ENCODE measurements around the gene KNSTRN. TPM values are rescaled to one million over a fixed set of nuclear protein-coding genes. Genes with fewer than 3 reads are reported as not detected.

Gene KNSTRN
- total and polyA plus RNA-seq, 2 of the 8 experiments (the other 6 are each of a cell fraction or from before 2014, with no cell fraction given), result 25.1 to 79.4 TPM

DNA sequence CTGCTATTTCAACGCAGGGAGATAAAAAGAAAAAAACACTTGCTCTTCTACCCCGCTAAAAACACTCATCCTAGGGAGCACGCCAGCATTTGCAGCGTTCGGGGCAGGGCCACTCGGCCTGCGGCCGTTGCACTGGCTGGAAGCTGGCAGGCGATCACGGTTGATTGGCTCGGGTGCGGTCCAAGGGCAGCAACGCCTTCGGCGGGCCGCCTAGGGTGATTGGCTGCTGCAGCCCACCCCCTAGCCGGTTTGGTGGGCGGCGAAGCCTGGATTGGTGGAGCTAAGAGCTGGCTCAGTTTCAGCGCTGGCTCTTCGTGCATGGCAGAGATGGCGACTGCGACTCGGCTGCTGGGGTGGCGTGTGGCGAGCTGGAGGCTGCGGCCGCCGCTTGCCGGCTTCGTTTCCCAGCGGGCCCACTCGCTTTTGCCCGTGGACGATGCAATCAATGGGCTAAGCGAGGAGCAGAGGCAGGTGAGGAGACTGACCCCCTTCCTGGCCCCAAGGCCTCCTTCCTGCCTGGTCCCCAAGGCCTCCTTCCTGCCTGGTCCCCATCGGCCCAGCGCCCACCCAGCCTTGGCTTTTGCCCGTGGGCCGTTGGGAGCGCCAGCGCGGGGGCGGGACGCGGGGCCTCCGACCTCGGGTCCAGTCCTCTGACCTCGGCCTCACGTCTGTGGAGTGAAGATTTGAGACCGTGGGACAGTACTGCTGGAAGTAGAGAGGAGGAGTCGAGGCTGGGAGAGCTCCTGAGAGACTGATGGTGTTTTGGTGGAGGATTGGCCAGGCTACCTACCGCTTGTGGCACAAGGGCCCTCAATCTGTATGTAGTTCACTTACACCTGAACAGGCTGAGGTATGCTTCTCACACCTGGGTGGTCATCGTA is 23.2 kb downstream of the KNSTRN start, which contains the start of gene IVD:
Gene IVD, plus strand, starts transcription at position 295 of the 881 bp plus-strand sequence. Its CDS starts 33 bp downstream, at position 328.
- H2AFZ ChIP-seq (ENCODE audit: low read length), result peak within 1 kb of the TSS; percentile 97
- FAIRE-seq, result peak; percentile 83
- no peak within 1 kb of the TSS for H2BK15ac ChIP-seq (ENCODE audit: low read length)
- peak within 1 kb of the TSS; percentile 74 to 83 for H3K4me2 ChIP-seq (ENCODE audit: insufficient read depth in 1 of 2, low read depth in 2 of 2, low read length in 2 of 2)
- peaks cover 12 to 28% (median 23%) of the 10 kb centered on the region in 4 experiments for H3K36me3 ChIP-seq (ENCODE audit: control insufficient read depth in 2 of 4, insufficient read depth in 4 of 4, low read length in 3 of 4)
- no peak within 1 kb of the TSS for H2BK12ac ChIP-seq (ENCODE audit: low read depth, low read length)
- peak within 1 kb of the TSS; percentile 68 for H4K5ac ChIP-seq (ENCODE audit: insufficient read length, low read depth, low read length)
- H3K14ac ChIP-seq (ENCODE audit: insufficient read length), result no peak within 1 kb of the TSS
- peaks cover 4% of the 10 kb centered on the region; the same call in 1 of the 2 replicates for H3K79me1 ChIP-seq (ENCODE audit: low read depth, low read length)
- no peak within 1 kb of the TSS for H2BK120ac ChIP-seq (replicated peaks; ENCODE audit: low read depth, low read length)
- no peak within 1 kb of the TSS for H2AK5ac ChIP-seq (ENCODE audit: low read depth, low read length)
- peak within 1 kb of the TSS; percentile 93; the same call in 1 of the 2 replicates for H4K8ac ChIP-seq (ENCODE audit: extremely low read depth, insufficient read depth, low read length)
- peak within 1 kb of the TSS; percentile 55 to 74 (median 64) for H3K9ac ChIP-seq (replicated peaks in 1 of 4; ENCODE audit: extremely low read depth in 1 of 4, low read depth in 3 of 4, low read length in 3 of 4)
- peak within 1 kb of the TSS; percentile 98 for H3K18ac ChIP-seq (ENCODE audit: extremely low read depth, low read length)
- peaks cover 0 to 22% of the 10 kb centered on the region in 2 experiments; a peak in 3 of 4 replicates for H3K79me2 ChIP-seq (ENCODE audit: control insufficient read depth in 1 of 2, insufficient read depth in 2 of 2, low read length in 2 of 2)
- CTCF ChIA-PET (ENCODE audit: partially characterized antibody), result interaction anchor here (0.6 to 5.6 kb wide), 16 partner anchors 12 to 131 kb away, joined by 3 to 34 read pairs (median 4); partner anchors contain the start of gene INAFM2
- H2BK5ac ChIP-seq (ENCODE audit: low read depth, low read length), result peak within 1 kb of the TSS; percentile 93
- H3K9me3 ChIP-seq (ENCODE audit: insufficient read depth in 2 of 2, low read depth in 1 of 2, low read length in 1 of 2), result no peaks in the 10 kb centered on the region
- H3K27me3 ChIP-seq (replicated peaks in 1 of 4; ENCODE audit: control insufficient read depth in 3 of 4, extremely low read depth in 1 of 4, insufficient read depth in 3 of 4, low read length in 3 of 4), result no peaks in the 10 kb centered on the region
- peaks cover 0 to 4% (median 1%) of the 10 kb centered on the region in 4 experiments; a peak in 3 of 7 replicates for H3K4me1 ChIP-seq (replicated peaks in 1 of 4; ENCODE audit: control insufficient read depth in 3 of 4, insufficient read depth in 4 of 4, low read length in 3 of 4)
- H3K27ac ChIP-seq (ENCODE audit: low read depth, low read length), result peak within 1 kb of the TSS; percentile 72; the same call in 1 of the 2 replicates
- H3K23me2 ChIP-seq (ENCODE audit: low read depth, low read length), result no peaks in the 10 kb centered on the region; the same call in 1 of the 2 replicates
- peak within 1 kb of the TSS; percentile 67 to 82 (median 74) for H3K4me3 ChIP-seq (ENCODE audit: extremely low read depth in 1 of 4, insufficient read depth in 2 of 4, low read depth in 3 of 4, low read length in 4 of 4)
- DNase-seq (ENCODE audit: low read depth in 1 of 2, low spot score in 2 of 2), result peak; percentile 78 to 92
- H2BK20ac ChIP-seq (ENCODE audit: low read length), result no peak within 1 kb of the TSS
- H3K56ac ChIP-seq (replicated peaks; ENCODE audit: insufficient read length, low read depth, low read length), result peak within 1 kb of the TSS; percentile 71
- peaks cover 0 to 2% of the 10 kb centered on the region in 2 experiments for H4K20me1 ChIP-seq (replicated peaks in 1 of 2; ENCODE audit: control insufficient read depth in 1 of 2, insufficient read depth in 2 of 2, low read length in 2 of 2)
- H3K4ac ChIP-seq (replicated peaks; ENCODE audit: insufficient read length, low read depth, low read length), result peak within 1 kb of the TSS; percentile 11
- WGBS, 2 experiments (ENCODE audit: extremely low coverage in 1 of 2, insufficient coverage in 1 of 2, insufficient read length in 1 of 2, insufficient replicate concordance in 2 of 2, low coverage in 1 of 2, low lambda C conversion rate in 2 of 2, missing lambda C conversion rate in 1 of 2), result 4% methylated on average over 52 of the region's 54 CpGs; no CpG with 5 or more reads in 1 of the 2 experiments
- H4K91ac ChIP-seq (replicated peaks; ENCODE audit: insufficient read length, low read length), result peak within 1 kb of the TSS; percentile 8
- POLR2A ChIA-PET (ENCODE audit: partially characterized antibody), result interaction anchor here (0.6 to 6.8 kb wide), 14 partner anchors 9 to 175 kb away, joined by 3 to 77 read pairs (median 6); partner anchors contain the start of genes BAHD1, CCDC32 and KNSTRN
- H3K23ac ChIP-seq (ENCODE audit: insufficient read length), result no peak within 1 kb of the TSS
- TF ChIP-seq RBBP5 (IDR thresholded peaks at IDR 0.05; ENCODE audit: borderline replicate concordance, low read depth, low read length) (0 out of 2 replicates have a peak, but pooled peaks have one; percentile 46), SP1 (IDR thresholded peaks at IDR 0.05; ENCODE audit: low read depth, low read length) (peak; percentile 98), SIRT6 (IDR thresholded peaks at IDR 0.05; ENCODE audit: low read length) (no peak), KDM5A (IDR thresholded peaks at IDR 0.05; ENCODE audit: low read length) (peak; percentile 42), EGR1 (IDR thresholded peaks at IDR 0.05; ENCODE audit: borderline replicate concordance, low read depth, low read length) (peak; percentile 19; the same call in 1 of the 2 replicates), TAF7 (optimal IDR thresholded peaks at IDR 0.05; ENCODE audit: borderline replicate concordance, low read depth, low read length) (peak; percentile 60), HDAC2 (IDR thresholded peaks at IDR 0.05; ENCODE audit: borderline replicate concordance in 1 of 2, low read depth in 2 of 2, low read length in 2 of 2) (peak in 1 of 2 experiments; percentile 76; a peak in 1 of 4 replicates), YY1 (IDR thresholded peaks at IDR 0.05; ENCODE audit: low read depth, low read length) (peak; percentile 75), KDM4A (IDR thresholded peaks at IDR 0.05; ENCODE audit: low read depth, low read length, severe bottlenecking) (peak; percentile 73), TBP (IDR thresholded peaks at IDR 0.05; ENCODE audit: low read depth, low read length) (peak; percentile 87), NRF1 (IDR thresholded peaks at IDR 0.05; ENCODE audit: low read depth, low read length) (no peak)

Data from H1 (cell line).